HEK293 (cell line): Measurements from ENCODE around the gene AQP9.

Experiments
- CTCF ChIA-PET: fragments of 350-600 bp; formaldehyde crosslinking; extraction: SDS; loops from one replicate; lab custom pipeline; 2021; ENCODE audit warnings: antibody characterized with exemption; lab: Yijun Ruan, JAX
- POLR2A ChIA-PET: fragments of 300-600 bp; formaldehyde crosslinking; extraction: SDS; loops from one replicate; lab custom pipeline; 2020; ENCODE audit warnings: antibody characterized with exemption, inconsistent platforms; lab: Yijun Ruan, JAX
- H3K27ac ChIP-seq: fragments of 200-500 bp; sonication (Bioruptor generic); 2 replicates; pipeline ENCODE4 v1.5.1; 2014; ENCODE audit warnings: low read depth, low read length, control low read depth, inconsistent platforms; ENCODE audit errors: extremely low read depth
- H3K36me3 ChIP-seq, 2 experiments: fragments of 200-500 bp in 1 of 2; sonication (Bioruptor generic) in 1 of 2; 1 replicate in 1 of 2; 2 replicates in 1 of 2; pipeline ENCODE4 v1.5.1; 2014 to 2017; ENCODE audit warnings: inconsistent platforms in 2 of 2, low read length in 2 of 2; ENCODE audit not compliant: control insufficient read depth in 2 of 2, insufficient read depth in 1 of 2
- H3K4me1 ChIP-seq: fragments of 200-500 bp; sonication (Bioruptor generic); 2 replicates; pipeline ENCODE4 v1.5.1; 2014; ENCODE audit warnings: mild to moderate bottlenecking, low read length, inconsistent platforms; ENCODE audit not compliant: control insufficient read depth, insufficient read depth
- H3K4me3 ChIP-seq: 2 replicates; pipeline ENCODE4 v1.5.1; 2011; ENCODE audit warnings: low read depth, mild to moderate bottlenecking, control low read depth, low read length, moderate library complexity
- H3K9me3 ChIP-seq: fragments of 200-500 bp; sonication (Bioruptor generic); 2 replicates; pipeline ENCODE4 v1.5.1; 2014; ENCODE audit warnings: low read depth, low read length, inconsistent platforms; ENCODE audit not compliant: control insufficient read depth, insufficient read depth
- ELK4 ChIP-seq: IDR thresholded peaks from 2 replicates; pipeline ENCODE4 v1.6.1; 2011; ENCODE audit warnings: mild to moderate bottlenecking, low read depth, low read length, borderline replicate concordance
- GFI1B ChIP-seq: fragments of 450-650 bp; formaldehyde crosslinking; IDR thresholded peaks from 2 replicates; pipeline ENCODE4 v1.5.1; 2016; ENCODE audit warnings: missing biosample characterization, missing genetic modification characterization
- HOXD13 ChIP-seq: sonication (generic); formaldehyde crosslinking; IDR thresholded peaks from 2 replicates; pipeline ENCODE4 v1.8.0; 2022; ENCODE audit warnings: missing genetic modification reagents, borderline replicate concordance
- KLF1 ChIP-seq: fragments of 450-650 bp; formaldehyde crosslinking; IDR thresholded peaks from 2 replicates; pipeline ENCODE4 v1.5.1; 2016; ENCODE audit warnings: missing biosample characterization, missing genetic modification characterization
- OVOL3 ChIP-seq: fragments of 450-650 bp; formaldehyde crosslinking; IDR thresholded peaks from 2 replicates; pipeline ENCODE4 v1.5.1; 2016; ENCODE audit warnings: missing biosample characterization, missing genetic modification characterization
- WT1 ChIP-seq: fragments of 450-650 bp; formaldehyde crosslinking; IDR thresholded peaks from 2 replicates; pipeline ENCODE4 v1.5.1; 2016; ENCODE audit warnings: missing biosample characterization, missing genetic modification characterization
- ZFP69B ChIP-seq: fragments of 450-650 bp; formaldehyde crosslinking; IDR thresholded peaks from 2 replicates; pipeline ENCODE4 v1.5.1; 2016; ENCODE audit warnings: missing biosample characterization, missing genetic modification characterization
- ZNF114 ChIP-seq: fragments of 450-650 bp; formaldehyde crosslinking; IDR thresholded peaks from 2 replicates; pipeline ENCODE4 v1.5.0; 2017; ENCODE audit warnings: missing biosample characterization, missing genetic modification characterization
- ZNF133 ChIP-seq: fragments of 450-650 bp; formaldehyde crosslinking; IDR thresholded peaks from 2 replicates; pipeline ENCODE4 v1.5.1; 2016; ENCODE audit warnings: missing biosample characterization, missing genetic modification characterization
- ZNF146 ChIP-seq: fragments of 450-650 bp; formaldehyde crosslinking; IDR thresholded peaks from 2 replicates; pipeline ENCODE4 v1.5.1; 2016; ENCODE audit warnings: missing biosample characterization, missing genetic modification characterization
- ZNF248 ChIP-seq: fragments of 450-650 bp; formaldehyde crosslinking; IDR thresholded peaks from 2 replicates; pipeline ENCODE4 v1.5.1; 2017; ENCODE audit warnings: missing biosample characterization, missing genetic modification characterization
- ZNF280D ChIP-seq: fragments of 450-650 bp; formaldehyde crosslinking; IDR thresholded peaks from 2 replicates; pipeline ENCODE4 v1.5.1; 2016; ENCODE audit warnings: missing biosample characterization, missing genetic modification characterization
- ZNF398 ChIP-seq: fragments of 450-650 bp; formaldehyde crosslinking; IDR thresholded peaks from 2 replicates; pipeline ENCODE4 v1.5.1; 2017; ENCODE audit warnings: missing biosample characterization, missing genetic modification characterization
- ZNF449 ChIP-seq: fragments of 450-650 bp; formaldehyde crosslinking; IDR thresholded peaks from 2 replicates; pipeline ENCODE4 v1.5.1; 2017; ENCODE audit warnings: missing biosample characterization, mild to moderate bottlenecking, missing genetic modification characterization, moderate library complexity
- ZNF514 ChIP-seq: fragments of 450-650 bp; formaldehyde crosslinking; IDR thresholded peaks from 2 replicates; pipeline ENCODE4 v1.5.1; 2016; ENCODE audit warnings: missing biosample characterization, missing genetic modification characterization
- ZNF518A ChIP-seq: fragments of 450-650 bp; formaldehyde crosslinking; conservative IDR thresholded peaks from 2 replicates; pipeline ENCODE4 v1.5.1; 2016; ENCODE audit warnings: low read depth, missing biosample characterization, missing genetic modification characterization
- ZNF548 ChIP-seq: fragments of 450-650 bp; formaldehyde crosslinking; IDR thresholded peaks from 2 replicates; pipeline ENCODE4 v1.5.1; 2016; ENCODE audit warnings: missing biosample characterization, missing genetic modification characterization
- ZNF610 ChIP-seq: fragments of 450-650 bp; formaldehyde crosslinking; IDR thresholded peaks from 2 replicates; pipeline ENCODE4 v1.5.1; 2016; ENCODE audit warnings: missing biosample characterization, missing genetic modification characterization, borderline replicate concordance
- ZNF654 ChIP-seq: fragments of 450-650 bp; formaldehyde crosslinking; IDR thresholded peaks from 2 replicates; pipeline ENCODE4 v1.5.1; 2016; ENCODE audit warnings: low read depth, missing biosample characterization, missing genetic modification characterization
- ZNF660 ChIP-seq: fragments of 450-650 bp; IDR thresholded peaks from 2 replicates; pipeline ENCODE4 v1.5.1; 2018; ENCODE audit warnings: missing biosample characterization, mild to moderate bottlenecking, missing genetic modification characterization
- ZNF664 ChIP-seq: fragments of 450-650 bp; formaldehyde crosslinking; IDR thresholded peaks from 2 replicates; pipeline ENCODE4 v1.5.1; 2016; ENCODE audit warnings: missing biosample characterization, missing genetic modification characterization
- ZNF704 ChIP-seq: fragments of 450-650 bp; formaldehyde crosslinking; IDR thresholded peaks from 2 replicates; pipeline ENCODE4 v1.5.1; 2016; ENCODE audit warnings: missing biosample characterization, missing genetic modification characterization
- ZNF768 ChIP-seq: fragments of 450-650 bp; formaldehyde crosslinking; IDR thresholded peaks from 2 replicates; pipeline ENCODE4 v1.5.1; 2018; ENCODE audit warnings: missing biosample characterization, mild to moderate bottlenecking, missing genetic modification characterization

AQP9 gene

GRCh38 chr15:58164926-58165325 lies 26.7 kb downstream of the AQP9 start:
- Histone ChIP-seq H3K36me3 (no peaks in the 10 kb centered on the region), H3K4me1 (peaks cover 3% of the 10 kb centered on the region; the same call in 1 of the 2 replicates), H3K27ac (no peak overlapping the region), H3K9me3 (no peaks in the 10 kb centered on the region), H3K4me3 (no peak overlapping the region)
- ChIA-PET POLR2A (no interaction called here), CTCF (no interaction called here)
- no peak for TF ChIP-seq ZNF610 (tag by site-specific recombination)
- TF ChIP-seq ZNF664 (tag by site-specific recombination): no peak
- TF ChIP-seq ZNF146 (tag by site-specific recombination): no peak
- TF ChIP-seq ZNF114 (tag by site-specific recombination): no peak
- TF ChIP-seq ZNF518A (tag by site-specific recombination): no peak
- no peak for TF ChIP-seq OVOL3 (tag by site-specific recombination)
- no peak for TF ChIP-seq WT1 (tag by site-specific recombination)
- TF ChIP-seq KLF1 (tag by site-specific recombination): no peak
- TF ChIP-seq HOXD13 (CRISPR knock-in tag): no peak
- no peak for TF ChIP-seq ZNF654 (tag by site-specific recombination)
- TF ChIP-seq ZNF768 (tag by site-specific recombination): no peak
- no peak for TF ChIP-seq ELK4
- no peak for TF ChIP-seq ZFP69B (tag by site-specific recombination)
- TF ChIP-seq ZNF248: no peak
- no peak for TF ChIP-seq ZNF548
- no peak for TF ChIP-seq GFI1B (tag by site-specific recombination)

GRCh38 chr15:58165661-58166060 lies 27.5 kb downstream of the AQP9 start:
- ChIA-PET POLR2A (no interaction called here), CTCF (interaction anchor here (1.4 kb wide), 1 partner anchor 17 kb away, joined by 3 read pairs; no protein-coding TSS in a partner anchor)
- no peaks in the 10 kb centered on the region for H3K36me3 ChIP-seq
- peaks cover 3% of the 10 kb centered on the region; the same call in 1 of the 2 replicates for H3K4me1 ChIP-seq
- no peaks in the 10 kb centered on the region for H3K9me3 ChIP-seq
- no peak overlapping the region for H3K27ac ChIP-seq
- no peak overlapping the region for H3K4me3 ChIP-seq
- no peak for TF ChIP-seq ZNF449 (tag by site-specific recombination)
- TF ChIP-seq ZNF704 (tag by site-specific recombination): no peak
- TF ChIP-seq ZNF133 (tag by site-specific recombination): no peak
- TF ChIP-seq ZNF514 (tag by site-specific recombination): no peak
- TF ChIP-seq ZNF398 (tag by site-specific recombination): no peak
- no peak for TF ChIP-seq ZNF660 (tag by site-specific recombination)
- no peak for TF ChIP-seq ZNF280D (tag by site-specific recombination)
